Adrenal gland (tissue), 5 donors: Measurements from ENCODE around the gene PIGU.

Source experiments
- CTCF ChIP-seq, 6 experiments: fragments of 450-650 bp in 4 of 6; fragments of 200-600 bp in 2 of 6; sonication (generic) in 1 of 6; IDR thresholded peaks; 1 replicate in 5 of 6; 2 replicates in 1 of 6; pipeline versions ENCODE4 v1.5.1 to v1.8.0; 2016 to 2021; ENCODE audit warnings: antibody characterized with exemption in 6 of 6, mild to moderate bottlenecking in 2 of 6, moderate library complexity in 1 of 6
- POLR2A ChIP-seq, 2 donors: fragments of 450-650 bp; IDR thresholded peaks; one replicate each; pipeline ENCODE4 v1.6.1; 2017; ENCODE audit warnings: antibody characterized with exemption in 2 of 2, mild to moderate bottlenecking in 2 of 2, moderate library complexity in 1 of 2
- donor health status: DM: no; HTN: no; CAD: no.

- TF ChIP-seq CTCF (IDR thresholded peaks at IDR 0.05) (no peak), POLR2A (IDR thresholded peaks at IDR 0.05) (no peak)
These were observed 37.1 kb downstream of the PIGU start for GRCh38 chr20:34639755-34640222.
